Forelimb muscle (tissue), 1 donor: ENCODE measurements around the gene MAST3. TPM values are rescaled to one million over a fixed set of nuclear protein-coding genes. Genes with fewer than 3 reads are reported as not detected.
"Not testable (repeated sequence)": the region's sequence is repeated elsewhere in the genome, so short reads cannot be mapped to it uniquely, and the experiment has no call there.

ENCODE experiments used
- DNase-seq: peaks from one replicate; pipeline ENCODE4 v3.0.0-alpha.2; 2013; ENCODE audit warnings: low read depth
- polyA plus RNA-seq: library from polyadenylated mRNA; unstranded; fragments of 120-200 nt; gene quantifications from one replicate; pipeline ENCODE4 v1.2.1, GENCODE V29; 2013; ENCODE audit not compliant: insufficient read length

Gene MAST3
- polyA plus RNA-seq, 1 donor, result 11.4 TPM

DNA sequence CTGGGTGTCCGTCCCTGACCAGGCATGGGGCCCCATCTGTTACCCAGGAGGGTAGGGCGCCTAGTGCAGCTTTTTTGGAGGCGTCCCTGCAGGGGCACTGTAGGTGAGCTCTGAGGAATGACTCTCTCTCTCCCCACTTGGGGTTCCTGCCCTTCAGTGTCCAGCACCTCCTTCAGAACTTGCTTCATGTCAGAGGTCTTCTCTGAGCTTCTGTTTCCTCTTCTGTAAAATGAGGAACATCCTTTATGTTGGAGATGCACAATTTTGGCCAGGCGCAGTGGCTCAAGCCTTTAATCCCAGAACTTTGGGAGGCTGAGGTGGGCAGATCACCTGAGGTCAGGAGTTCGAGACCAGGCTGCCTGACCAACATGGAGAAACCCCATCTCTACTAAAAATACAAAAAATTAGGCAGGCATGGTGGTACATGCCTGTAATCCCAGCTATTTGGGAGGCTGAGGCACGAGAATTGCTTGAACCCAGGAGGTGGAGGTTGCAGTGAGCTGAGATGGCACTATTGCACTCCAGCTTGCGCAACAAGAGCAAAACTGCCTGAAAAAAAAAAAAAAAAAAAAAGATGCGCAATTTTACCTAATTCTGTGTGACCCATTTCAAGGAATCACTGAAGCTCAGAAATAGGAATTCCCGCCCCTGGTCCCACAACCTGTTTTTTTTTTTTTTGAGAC, 40.2 kb downstream of the MAST3 start:
- DNase-seq, result no peak

DNA sequence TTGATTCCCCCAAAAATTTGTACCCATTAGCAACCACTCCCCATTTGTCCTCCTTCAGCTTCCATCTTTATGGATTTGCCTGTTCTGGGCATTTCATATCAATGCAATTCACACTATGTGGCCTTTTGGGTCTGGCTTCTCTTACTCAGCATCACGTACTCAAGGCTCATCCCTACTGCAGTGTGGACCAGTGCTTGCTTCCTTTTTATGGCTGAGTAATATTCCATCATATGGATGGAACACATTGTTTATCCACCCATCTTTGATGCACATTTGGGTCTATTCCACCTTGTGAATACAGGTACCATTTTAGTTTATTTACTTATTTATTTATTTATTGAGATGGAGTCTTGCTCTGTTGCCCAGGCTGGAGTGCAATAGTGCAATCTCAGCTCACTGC, 42.9 kb downstream of the MAST3 start:
- no peak for DNase-seq

- DNase-seq, result no peak
Observed at GRCh38 chr19:18141031-18141430, 43.5 kb downstream of the MAST3 start.

GRCh38 chr19:18143902-18144301, 46.3 kb downstream of the MAST3 start:
- no peak for DNase-seq

DNA sequence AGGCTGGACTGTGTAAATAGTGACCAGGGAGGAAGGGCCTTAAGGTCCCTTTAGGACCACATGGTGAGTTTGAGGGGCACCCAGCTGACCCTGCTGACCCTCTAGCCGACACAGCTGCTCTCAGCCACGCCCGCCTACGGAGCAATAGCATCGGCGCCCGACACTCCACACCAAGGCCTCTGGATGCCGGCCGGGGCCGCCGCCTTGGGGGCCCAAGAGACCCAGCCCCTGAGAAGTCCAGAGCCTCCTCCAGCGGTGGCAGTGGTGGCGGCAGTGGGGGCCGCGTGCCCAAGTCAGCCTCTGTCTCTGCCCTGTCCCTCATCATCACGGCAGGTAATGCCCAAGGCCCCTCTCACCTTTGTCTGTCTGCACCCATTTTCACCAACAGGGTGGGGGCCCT, 46.8 kb downstream of the MAST3 start:
- DNase-seq, result no peak

DNA sequence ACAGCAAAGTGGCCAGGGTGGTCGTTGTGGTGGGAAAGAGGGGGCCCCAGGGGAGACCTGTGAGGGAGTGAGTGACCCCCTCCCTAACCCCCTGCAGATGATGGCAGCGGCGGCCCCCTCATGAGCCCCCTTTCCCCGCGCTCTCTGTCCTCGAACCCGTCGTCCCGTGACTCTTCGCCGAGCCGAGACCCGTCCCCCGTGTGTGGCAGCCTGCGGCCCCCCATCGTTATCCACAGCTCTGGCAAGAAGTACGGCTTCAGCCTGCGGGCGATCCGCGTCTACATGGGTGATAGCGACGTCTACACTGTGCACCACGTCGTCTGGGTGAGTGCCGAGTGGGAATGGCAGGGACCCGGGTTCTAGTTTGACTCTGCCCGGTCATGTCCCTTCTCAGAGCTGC, 47.3 kb downstream of the MAST3 start:
- DNase-seq, result no peak

GRCh38 chr19:18145391-18145999, 47.9 kb downstream of the MAST3 start:
- DNase-seq, result no peak

GRCh38 chr19:18147396-18147795, 49.8 kb downstream of the MAST3 start:
- DNase-seq, result no peak

DNA sequence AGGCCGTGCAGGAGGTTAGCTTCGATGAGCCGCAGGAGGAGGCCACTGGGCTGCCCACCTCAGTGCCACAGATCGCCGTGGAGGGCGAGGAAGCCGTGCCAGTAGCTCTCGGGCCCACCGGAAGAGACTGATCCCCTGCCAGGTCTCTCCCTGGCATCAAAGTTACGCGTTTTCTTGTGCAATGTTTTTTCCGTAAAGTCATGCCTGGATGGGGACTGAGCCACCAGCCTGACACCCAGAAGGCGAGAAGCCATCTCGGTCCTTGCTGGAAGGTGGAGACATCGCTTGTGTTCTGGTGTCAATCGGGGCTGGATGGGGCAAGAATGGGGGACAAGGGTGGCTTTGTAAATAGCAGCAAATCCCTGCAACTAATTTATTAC, 52.0 kb downstream of the MAST3 start:
- no peak for DNase-seq

DNA sequence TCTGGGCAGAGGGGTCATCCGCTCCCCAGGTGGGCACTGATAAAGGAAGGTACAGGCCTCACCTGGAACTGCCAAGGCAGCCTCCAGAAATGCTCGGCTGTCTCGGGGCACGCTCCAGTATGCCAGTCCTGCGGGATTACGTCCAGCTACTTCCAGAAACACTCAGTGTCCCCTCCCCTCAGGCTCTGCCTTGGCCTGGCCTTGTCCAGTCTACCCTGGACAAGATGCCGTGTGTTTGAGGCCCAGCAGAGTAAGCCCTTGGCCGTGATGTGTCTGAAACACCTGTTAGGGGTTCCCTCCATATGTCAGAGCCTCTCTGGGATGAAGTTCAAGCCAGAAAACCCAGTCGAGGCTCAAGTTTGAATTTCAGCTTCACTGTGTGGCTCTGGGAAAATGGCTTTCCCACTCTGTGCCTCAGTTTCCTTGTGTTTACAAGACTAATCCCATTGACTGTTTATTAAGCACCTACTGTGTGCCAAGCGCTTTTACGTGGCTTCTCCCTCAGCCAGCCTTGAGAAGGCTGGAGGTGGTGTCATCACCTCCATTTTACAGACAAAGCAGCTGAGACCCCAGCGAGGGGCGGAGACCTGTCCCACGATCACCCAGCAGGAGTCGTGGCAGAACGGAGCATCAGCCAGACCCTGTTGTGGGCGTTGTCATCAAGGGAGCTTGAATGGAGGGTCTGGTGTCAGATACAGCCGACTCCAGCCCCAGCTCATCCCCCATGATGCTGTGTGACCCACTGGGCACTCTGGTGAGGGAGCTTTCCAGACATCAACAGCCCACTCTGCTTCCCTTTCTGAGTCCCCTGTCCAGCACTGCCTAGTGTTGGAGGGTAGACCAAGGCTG, 53.4 kb downstream of the MAST3 start:
- DNase-seq, result no peak

DNA sequence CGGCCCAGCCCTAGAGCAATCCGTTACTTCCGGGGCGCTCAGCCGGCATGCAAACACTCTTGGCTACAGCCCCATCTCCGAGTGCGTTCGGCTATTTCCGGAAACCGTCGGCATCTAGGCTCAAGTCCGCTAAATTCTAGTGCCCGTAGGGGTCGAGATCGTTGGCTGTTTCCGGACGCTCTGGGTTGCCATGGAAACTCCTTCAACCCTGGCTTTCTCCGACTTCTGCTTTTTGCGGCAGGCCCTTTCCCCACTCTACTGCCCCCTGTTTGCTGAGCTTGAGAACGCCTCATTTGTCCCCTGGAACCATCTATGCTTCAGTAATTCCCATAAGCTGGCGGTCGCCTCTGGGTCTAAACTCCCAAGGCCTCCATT, 54.9 kb downstream of the MAST3 start:
- peak; percentile 96 for DNase-seq

DNA sequence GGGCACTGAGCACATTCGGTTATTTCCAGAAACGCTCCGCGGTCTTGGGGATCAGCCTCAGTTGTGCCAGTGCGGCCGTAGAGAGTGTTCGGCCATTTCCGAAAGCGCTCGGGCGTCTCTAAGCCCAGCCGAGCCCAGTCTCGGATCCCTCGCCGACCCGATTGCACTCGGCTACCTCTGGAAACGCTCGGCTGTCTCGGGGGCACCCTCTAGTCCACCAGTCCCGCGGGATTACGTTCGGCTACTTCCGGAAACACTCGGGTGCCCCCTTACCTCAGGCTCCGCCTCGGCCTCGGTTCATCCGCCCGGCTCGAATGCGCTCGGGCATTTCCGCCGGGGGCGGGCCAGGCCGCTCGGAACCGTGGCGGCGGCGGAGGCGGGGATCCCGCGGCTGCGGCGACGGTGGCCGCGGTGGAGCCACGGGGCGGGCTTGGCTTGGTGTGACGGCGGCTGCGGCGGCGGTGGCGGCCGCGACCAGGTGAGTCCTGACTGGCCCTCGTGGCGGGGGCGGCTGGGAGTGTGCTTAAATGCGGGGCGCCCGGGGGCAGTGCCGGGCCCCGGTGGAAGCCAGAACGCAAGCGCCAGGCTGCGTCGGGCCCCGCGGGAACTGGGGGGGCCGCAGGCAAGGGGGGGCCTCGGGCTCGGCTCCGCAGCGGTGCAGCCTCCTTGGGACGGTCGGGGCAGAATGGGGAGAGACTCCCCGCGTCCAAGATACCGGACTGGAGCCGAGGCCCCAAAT, 55.4 kb downstream of the MAST3 start, which contains the start of gene PIK3R2:
Gene PIK3R2 (plus strand): TSS at position 347 of the 739 bp plus-strand sequence. CDS start 2,717 bp downstream, outside the sequence.
- peak; percentile 95 for DNase-seq

DNA sequence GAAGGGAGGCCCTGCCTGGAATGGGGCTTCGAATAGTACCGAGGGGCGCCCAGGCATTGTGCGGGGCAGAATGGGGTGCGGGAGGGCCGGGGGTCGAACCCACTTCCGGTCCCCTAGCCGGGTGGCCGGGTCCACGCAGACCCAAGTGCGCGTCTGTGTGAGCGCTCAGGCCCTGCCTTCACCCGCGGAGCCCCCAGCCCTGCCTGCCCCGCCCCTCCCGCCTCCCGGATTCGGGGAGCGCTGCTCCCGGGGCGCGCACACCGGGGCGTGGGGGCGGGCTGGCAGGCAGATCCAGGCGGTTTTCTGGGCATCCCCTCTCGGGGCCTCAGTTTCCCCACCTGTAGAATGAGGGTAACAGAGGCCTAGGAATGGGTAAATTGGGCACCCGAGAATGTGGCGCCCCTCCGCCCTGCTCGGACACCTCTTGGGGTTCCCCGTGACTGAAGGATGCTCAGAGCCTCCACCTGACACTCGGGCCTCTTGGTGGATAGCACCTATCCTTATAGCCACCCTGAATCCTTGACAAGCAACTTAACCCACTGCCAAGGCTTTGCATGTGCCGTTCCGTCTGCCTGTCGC, 56.1 kb downstream of the MAST3 start:
- no peak for DNase-seq

GRCh38 chr19:18155095-18156087, 57.8 kb downstream of the MAST3 start:
- no peak for DNase-seq

DNA sequence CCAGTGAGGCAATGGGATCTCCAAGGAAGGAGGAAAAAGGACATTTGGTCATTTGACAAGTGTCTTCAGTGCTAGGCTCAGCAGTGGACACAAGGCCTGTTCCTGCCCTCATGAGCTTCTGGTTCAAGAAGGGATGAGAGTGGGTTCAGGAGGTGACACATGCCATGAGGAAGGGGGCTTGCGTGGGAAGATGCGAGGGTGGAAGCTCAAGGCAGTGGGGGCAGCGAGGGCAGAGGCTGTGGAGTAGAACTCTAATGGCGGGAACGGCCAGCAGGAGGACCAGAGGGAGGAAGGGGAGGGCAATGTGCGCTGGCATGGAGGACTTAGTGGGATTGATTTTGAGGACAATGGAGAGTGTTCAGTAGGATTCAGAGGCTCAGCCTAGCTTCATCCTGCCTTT, 58.7 kb downstream of the MAST3 start:
- DNase-seq, result no peak

DNA sequence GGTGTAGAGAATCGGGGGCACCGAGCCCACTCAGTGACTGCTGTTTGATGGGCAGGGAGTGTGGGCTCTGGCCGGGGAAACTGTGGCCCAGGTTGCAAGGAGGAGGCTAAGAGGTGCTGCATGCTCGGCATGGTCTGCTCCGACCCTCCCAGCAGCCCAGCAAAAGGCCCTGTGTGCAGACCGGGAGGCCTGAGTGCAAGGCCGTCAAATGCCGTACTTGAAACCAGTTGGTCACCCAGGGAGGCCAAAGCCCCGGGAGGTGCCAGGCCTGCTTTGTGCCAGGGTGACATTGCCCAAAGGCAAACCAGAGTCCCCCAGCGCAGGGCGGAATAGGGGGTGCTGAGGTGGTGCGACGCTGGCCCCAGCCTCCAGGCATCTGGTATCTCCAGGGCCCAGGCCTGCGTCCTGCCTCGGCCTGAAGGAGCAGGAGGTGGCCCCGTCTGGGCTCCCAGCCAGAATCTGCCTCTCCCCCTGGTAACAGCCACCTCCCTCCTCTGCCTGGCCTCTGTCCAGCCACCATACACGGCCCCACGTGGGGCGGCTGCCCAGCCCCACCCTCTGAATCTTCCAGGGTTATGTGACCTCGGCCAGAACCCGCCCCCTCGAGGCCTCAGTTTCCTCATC, 59.4 kb downstream of the MAST3 start:
- no peak for DNase-seq

DNA sequence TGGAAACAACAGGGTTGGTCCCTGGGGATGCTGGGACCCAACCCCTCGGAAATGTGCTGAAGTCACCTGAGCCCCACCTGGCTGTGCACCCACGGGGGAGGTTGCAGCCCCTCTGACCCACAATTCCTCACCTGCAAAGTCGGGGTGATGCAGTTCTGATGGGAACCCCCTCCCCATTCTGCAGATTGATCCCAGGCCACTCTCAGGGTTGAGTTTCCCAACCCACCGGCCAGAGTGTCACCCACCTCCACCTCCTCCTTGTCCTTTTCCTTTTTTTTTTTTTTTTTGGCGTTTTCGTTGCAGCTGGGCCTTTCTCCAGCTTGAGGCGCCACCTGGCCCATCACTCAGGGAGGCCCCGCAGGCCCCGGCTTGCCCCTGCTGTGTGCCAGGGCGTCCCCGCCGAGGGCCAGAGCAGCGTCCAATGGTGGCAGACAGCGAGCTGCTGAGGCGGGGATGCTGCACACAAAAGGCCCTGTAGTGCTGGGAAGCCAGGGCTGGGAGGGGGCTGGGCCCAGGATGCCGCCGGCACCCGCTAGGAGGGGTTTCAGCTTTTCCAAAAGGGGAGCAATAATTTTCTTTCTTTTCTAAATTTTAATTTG, 60.0 kb downstream of the MAST3 start:
- DNase-seq, result no peak

DNA sequence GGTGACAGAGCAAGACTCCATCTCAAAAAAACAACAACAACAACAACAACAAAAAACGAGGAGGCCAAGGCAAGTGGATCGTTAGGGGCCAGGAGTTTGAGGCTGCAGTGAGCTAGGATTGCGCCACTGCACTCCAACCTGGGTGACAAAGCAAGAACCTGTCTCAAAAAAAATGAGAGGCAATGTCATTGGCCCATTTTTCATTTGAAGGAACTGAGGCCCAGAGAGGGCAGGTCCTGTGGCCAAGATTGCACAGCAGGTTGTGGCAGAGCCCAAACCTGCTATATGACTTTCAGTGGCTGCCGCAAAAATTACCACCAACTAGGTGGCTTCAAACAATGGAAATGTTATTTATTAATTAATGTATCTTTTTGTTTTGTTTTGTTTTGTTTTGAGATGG, 60.9 kb downstream of the MAST3 start:
- no peak for DNase-seq

GRCh38 chr19:18159059-18159616, 61.6 kb downstream of the MAST3 start:
- DNase-seq, result not testable (repeated sequence)
